Astrocyte of the spinal cord (primary cell): ENCODE results near the gene MSI2.

Source experiments
- DNase-seq: peaks from one replicate; pipeline ENCODE4 v3.0.0; 2011; ENCODE audit warnings: low read depth, low spot score
- H3K4me3 ChIP-seq: 2 replicates; pipeline ENCODE4 v1.5.1; 2011; ENCODE audit warnings: low read depth, mild to moderate bottlenecking, low read length, moderate library complexity
- in situ Hi-C: cut with HindIII; loops from 2 replicates; pipeline ENCODE4 v1.10.0; 2017; ENCODE audit warnings: low sequenced_read_pairs
- TF ChIP-seq, protein P1 (sequence below): IDR thresholded peaks from 2 replicates; pipeline ENCODE4 v1.5.1; 2012; ENCODE audit warnings: low read depth, mild to moderate bottlenecking, low read length, inconsistent platforms

MSI2 gene

GRCh38 chr17:57539529-57540301 is 283.4 kb downstream of the MSI2 start:
- DNase-seq, result no peak

GRCh38 chr17:57540596-57540995 is 284.3 kb downstream of the MSI2 start:
- TF ChIP-seq, protein P1, sequence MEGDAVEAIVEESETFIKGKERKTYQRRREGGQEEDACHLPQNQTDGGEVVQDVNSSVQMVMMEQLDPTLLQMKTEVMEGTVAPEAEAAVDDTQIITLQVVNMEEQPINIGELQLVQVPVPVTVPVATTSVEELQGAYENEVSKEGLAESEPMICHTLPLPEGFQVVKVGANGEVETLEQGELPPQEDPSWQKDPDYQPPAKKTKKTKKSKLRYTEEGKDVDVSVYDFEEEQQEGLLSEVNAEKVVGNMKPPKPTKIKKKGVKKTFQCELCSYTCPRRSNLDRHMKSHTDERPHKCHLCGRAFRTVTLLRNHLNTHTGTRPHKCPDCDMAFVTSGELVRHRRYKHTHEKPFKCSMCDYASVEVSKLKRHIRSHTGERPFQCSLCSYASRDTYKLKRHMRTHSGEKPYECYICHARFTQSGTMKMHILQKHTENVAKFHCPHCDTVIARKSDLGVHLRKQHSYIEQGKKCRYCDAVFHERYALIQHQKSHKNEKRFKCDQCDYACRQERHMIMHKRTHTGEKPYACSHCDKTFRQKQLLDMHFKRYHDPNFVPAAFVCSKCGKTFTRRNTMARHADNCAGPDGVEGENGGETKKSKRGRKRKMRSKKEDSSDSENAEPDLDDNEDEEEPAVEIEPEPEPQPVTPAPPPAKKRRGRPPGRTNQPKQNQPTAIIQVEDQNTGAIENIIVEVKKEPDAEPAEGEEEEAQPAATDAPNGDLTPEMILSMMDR, result no peak
- in situ Hi-C loops, result no loop called here
- no peak for DNase-seq
- no peak overlapping the region for H3K4me3 ChIP-seq

More at GRCh38 chr17:57539529-57540301, 283.4 kb downstream of the MSI2 start:
- in situ Hi-C loops, result no loop called here
- TF ChIP-seq, protein P1, result no peak
- no peak overlapping the region for H3K4me3 ChIP-seq

DNA sequence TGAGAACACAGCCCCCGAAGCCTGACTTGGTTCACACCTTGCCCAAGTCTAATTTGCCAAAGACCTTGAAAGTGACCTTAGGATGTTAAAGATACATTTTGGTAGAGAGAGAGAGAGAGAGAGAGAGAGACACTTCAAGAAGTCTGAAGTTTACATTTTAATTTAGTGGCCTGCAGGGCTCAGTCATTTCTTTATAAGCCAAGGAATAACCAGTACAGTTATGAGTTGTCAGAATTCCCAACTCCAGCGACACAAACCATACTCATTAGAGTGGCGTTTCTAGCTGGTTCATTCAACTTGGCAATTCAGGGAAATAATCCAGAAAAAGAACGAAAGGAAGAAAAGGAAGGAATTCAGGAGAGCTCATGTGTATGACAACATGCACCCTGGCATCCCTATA is 284.7 kb downstream of the MSI2 start:
- no peak for DNase-seq
- TF ChIP-seq, protein P1, result no peak
- H3K4me3 ChIP-seq, result no peak overlapping the region
- in situ Hi-C loops, result no loop called here

GRCh38 chr17:57541472-57542394 is 285.4 kb downstream of the MSI2 start:
- DNase-seq, result peak; percentile 58
- in situ Hi-C loops, result no loop called here
- TF ChIP-seq, protein P1, result no peak
- no peak overlapping the region for H3K4me3 ChIP-seq

DNA sequence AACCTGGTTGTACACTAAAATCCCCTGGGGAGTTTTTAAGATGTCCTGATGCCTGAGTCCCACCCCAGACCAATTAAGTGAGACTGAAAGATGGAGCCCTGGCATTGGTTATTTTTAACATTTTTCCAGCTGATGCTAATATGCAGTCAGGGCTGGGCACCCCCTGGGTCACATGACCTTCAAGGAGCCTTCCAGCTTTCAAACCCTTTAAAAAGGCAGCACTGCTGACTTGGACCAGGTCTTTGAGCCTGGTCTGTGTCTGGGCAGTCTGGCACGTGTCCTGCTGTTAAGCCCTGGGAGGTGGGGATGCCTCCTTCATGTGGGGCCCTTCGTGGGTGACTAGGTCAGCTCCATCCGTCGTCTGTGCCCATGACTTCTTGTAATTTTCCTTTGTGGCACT is 286.2 kb downstream of the MSI2 start:
- in situ Hi-C loops, result no loop called here

GRCh38 chr17:57543230-57543629 is 286.9 kb downstream of the MSI2 start:
- in situ Hi-C loops, result no loop called here

More for the DNA sequence above, 286.2 kb downstream of the MSI2 start:
- DNase-seq, result no peak
- no peak overlapping the region for H3K4me3 ChIP-seq
- TF ChIP-seq, protein P1, result no peak

More at GRCh38 chr17:57543230-57543629, 286.9 kb downstream of the MSI2 start:
- TF ChIP-seq, protein P1, result no peak
- DNase-seq, result no peak
- H3K4me3 ChIP-seq, result no peak overlapping the region
